ENCODE results near the gene AMZ1. TPM values are rescaled to one million over a fixed set of nuclear protein-coding genes. Genes with fewer than 3 reads are reported as not detected.
"Not testable (repeated sequence)": the region's sequence is repeated elsewhere in the genome, so short reads cannot be mapped to it uniquely, and the experiment has no call there.

AMZ1 gene
- total RNA-seq, 3 donors from 2014 or later (not counting 1 experiment from before 2014, with no cell fraction given), result 0.07 to 1.2 (median 0.27) TPM

GRCh38 chr7:2691011-2691707 lies 3.2 kb downstream of the AMZ1 start:
- TF ChIP-seq CTCF (IDR thresholded peaks at IDR 0.05), result no peak
- H3K36me3 ChIP-seq (ENCODE audit: control insufficient read depth, insufficient read depth, low read length), result no peaks in the 10 kb centered on the region
- H3K27ac ChIP-seq (ENCODE audit: low read length), result no peak overlapping the region
- no peaks in the 10 kb centered on the region for H3K9me3 Mint-ChIP-seq
- no peak overlapping the region for H3K4me3 ChIP-seq (ENCODE audit: low read length)
- H3K36me3 Mint-ChIP-seq, result no peaks in the 10 kb centered on the region
- H3K27ac Mint-ChIP-seq, result no peak overlapping the region
- DNase-seq (no peak), ATAC-seq (no peak)
- no peaks in the 10 kb centered on the region for H3K9me3 ChIP-seq (ENCODE audit: control insufficient read depth, insufficient read depth, low read length)
- H3K27me3 ChIP-seq (ENCODE audit: control insufficient read depth, insufficient read depth, low read length), result peaks cover 33% of the 10 kb centered on the region
- WGBS (ENCODE audit: insufficient coverage), result 88% methylated on average over 18 of the region's 18 CpGs
- H3K27me3 Mint-ChIP-seq (ENCODE audit: low read depth in 2 of 2), result peaks cover 27 to 44% of the 10 kb centered on the region in 2 donors
- peaks cover 35% of the 10 kb centered on the region for H3K4me1 ChIP-seq (ENCODE audit: control insufficient read depth, insufficient read depth, low read length)
- peaks cover 17 to 21% of the 10 kb centered on the region in 2 donors for H3K4me1 Mint-ChIP-seq
- no peak overlapping the region for H3K4me3 Mint-ChIP-seq
- intact Hi-C loops (cut with micrococcal nuclease), result no loop called here

GRCh38 chr7:2691932-2692439 lies 4.0 kb downstream of the AMZ1 start:
- H3K4me3 ChIP-seq (ENCODE audit: low read length); H3K4me3 Mint-ChIP-seq; H3K27ac Mint-ChIP-seq; DNase-seq; H3K27ac ChIP-seq (ENCODE audit: low read length); H3K36me3 Mint-ChIP-seq; H3K9me3 ChIP-seq (ENCODE audit: control insufficient read depth, insufficient read depth, low read length); intact Hi-C loops (cut with micrococcal nuclease); H3K9me3 Mint-ChIP-seq; ATAC-seq; H3K36me3 ChIP-seq (ENCODE audit: control insufficient read depth, insufficient read depth, low read length): not testable (repeated sequence)
- peaks cover 24 to 39% of the 10 kb centered on the region in 2 donors for H3K27me3 Mint-ChIP-seq (ENCODE audit: low read depth in 2 of 2)
- Histone ChIP-seq H3K4me1 (ENCODE audit: control insufficient read depth, insufficient read depth, low read length) (peaks cover 35% of the 10 kb centered on the region), H3K27me3 (ENCODE audit: control insufficient read depth, insufficient read depth, low read length) (peaks cover 27% of the 10 kb centered on the region)
- H3K4me1 Mint-ChIP-seq, result peaks cover 17 to 21% of the 10 kb centered on the region in 2 donors
- WGBS (ENCODE audit: insufficient coverage), result 91% methylated on average over 23 of the region's 23 CpGs

GRCh38 chr7:2692543-2692942 lies 4.5 kb downstream of the AMZ1 start:
- H3K27ac Mint-ChIP-seq, result no peak overlapping the region
- Histone ChIP-seq H3K27ac (ENCODE audit: low read length) (no peak overlapping the region), H3K4me1 (ENCODE audit: control insufficient read depth, insufficient read depth, low read length) (peaks cover 34% of the 10 kb centered on the region), H3K36me3 (ENCODE audit: control insufficient read depth, insufficient read depth, low read length) (no peaks in the 10 kb centered on the region), H3K27me3 (ENCODE audit: control insufficient read depth, insufficient read depth, low read length) (peaks cover 21% of the 10 kb centered on the region), H3K4me3 (ENCODE audit: low read length) (no peak overlapping the region), H3K9me3 (ENCODE audit: control insufficient read depth, insufficient read depth, low read length) (no peaks in the 10 kb centered on the region)
- H3K9me3 Mint-ChIP-seq, result no peaks in the 10 kb centered on the region
- no peak for DNase-seq
- no peaks in the 10 kb centered on the region for H3K36me3 Mint-ChIP-seq
- intact Hi-C loops (cut with micrococcal nuclease), result no loop called here
- peaks cover 24 to 34% of the 10 kb centered on the region in 2 donors for H3K27me3 Mint-ChIP-seq (ENCODE audit: low read depth in 2 of 2)
- WGBS (ENCODE audit: insufficient coverage), result 88% methylated on average over 14 of the region's 14 CpGs
- no peak overlapping the region for H3K4me3 Mint-ChIP-seq
- ATAC-seq, result no peak
- peaks cover 17 to 21% of the 10 kb centered on the region in 2 donors for H3K4me1 Mint-ChIP-seq
- no peak for TF ChIP-seq CTCF (IDR thresholded peaks at IDR 0.05)

GRCh38 chr7:2693420-2694121 lies 5.6 kb downstream of the AMZ1 start:
- peaks cover 21 to 25% of the 10 kb centered on the region in 2 donors for H3K4me1 Mint-ChIP-seq
- DNase-seq; H3K9me3 Mint-ChIP-seq; ATAC-seq; H3K4me3 ChIP-seq (ENCODE audit: low read length); H3K36me3 Mint-ChIP-seq; H3K9me3 ChIP-seq (ENCODE audit: control insufficient read depth, insufficient read depth, low read length); H3K4me3 Mint-ChIP-seq; H3K27ac Mint-ChIP-seq; H3K36me3 ChIP-seq (ENCODE audit: control insufficient read depth, insufficient read depth, low read length); H3K27ac ChIP-seq (ENCODE audit: low read length); intact Hi-C loops (cut with micrococcal nuclease): not testable (repeated sequence)
- peaks cover 33% of the 10 kb centered on the region for H3K4me1 ChIP-seq (ENCODE audit: control insufficient read depth, insufficient read depth, low read length)
- H3K27me3 ChIP-seq (ENCODE audit: control insufficient read depth, insufficient read depth, low read length), result peaks cover 16% of the 10 kb centered on the region
- peaks cover 23 to 31% of the 10 kb centered on the region in 2 donors for H3K27me3 Mint-ChIP-seq (ENCODE audit: low read depth in 2 of 2)
- WGBS (ENCODE audit: insufficient coverage), result 92% methylated on average over 19 of the region's 19 CpGs

GRCh38 chr7:2694122-2694436 lies 6.1 kb downstream of the AMZ1 start:
- peaks cover 11% of the 10 kb centered on the region for H3K27me3 ChIP-seq (ENCODE audit: control insufficient read depth, insufficient read depth, low read length)
- intact Hi-C loops (cut with micrococcal nuclease); H3K36me3 ChIP-seq (ENCODE audit: control insufficient read depth, insufficient read depth, low read length); H3K9me3 Mint-ChIP-seq; ATAC-seq; H3K4me3 ChIP-seq (ENCODE audit: low read length); H3K27ac Mint-ChIP-seq; H3K36me3 Mint-ChIP-seq; DNase-seq; H3K4me3 Mint-ChIP-seq; H3K27ac ChIP-seq (ENCODE audit: low read length); H3K9me3 ChIP-seq (ENCODE audit: control insufficient read depth, insufficient read depth, low read length): not testable (repeated sequence)
- WGBS (ENCODE audit: insufficient coverage), result 92% methylated on average over 8 of the region's 8 CpGs
- H3K4me1 ChIP-seq (ENCODE audit: control insufficient read depth, insufficient read depth, low read length), result peaks cover 33% of the 10 kb centered on the region
- Mint-ChIP-seq H3K27me3 (ENCODE audit: low read depth in 2 of 2) (peaks cover 18 to 26% of the 10 kb centered on the region in 2 donors), H3K4me1 (peaks cover 21 to 25% of the 10 kb centered on the region in 2 donors)
